GM12878 (cell line): Measurements from ENCODE around the gene BIN1. TPM values are rescaled to one million over a fixed set of nuclear protein-coding genes. Genes with fewer than 3 reads are reported as not detected.

Experiments
- ATAC-seq: fragments of 200-7000 bp; cut with Tn5 transposase; 3 replicates; pipeline ENCODE4 v1.9.1; 2020; ENCODE audit warnings: mild to moderate bottlenecking, moderate library complexity
- BruUV-seq: library from RNA; stranded (reverse); fragments of 400-500 nt; replicated peaks from 2 replicates; lab custom pipeline; 2021; lab: Mats Ljungman, UMichigan
- CTCF ChIA-PET: fragments of 300-600 bp; sonication (Branson Sonifier 250); formaldehyde crosslinking; extraction: SDS; loops from one replicate; lab custom pipeline; 2021; ENCODE audit warnings: inconsistent platforms; lab: Yijun Ruan, JAX
- POLR2A ChIA-PET: fragments of 350-600 bp; formaldehyde crosslinking; extraction: SDS; loops from one replicate; lab custom pipeline; 2021; ENCODE audit warnings: inconsistent platforms; lab: Charles Lee
- RAD21 ChIA-PET: fragments of 300-600 bp; sonication (Branson Sonifier 250); formaldehyde crosslinking; loops from one replicate; lab custom pipeline; 2023; ENCODE audit warnings: antibody characterized with exemption; ENCODE audit not compliant: unreplicated experiment; lab: Charles Lee
- SMC1A ChIA-PET: fragments of 300-600 bp; sonication (Branson Sonifier 250); formaldehyde crosslinking; loops from one replicate; lab custom pipeline; 2023; ENCODE audit not compliant: unreplicated experiment, uncharacterized antibody; lab: Charles Lee
- DNase-seq: peaks from one replicate; pipeline ENCODE4 v3.0.0-alpha.2; 2011; ENCODE audit warnings: low read depth, low spot score
- FAIRE-seq: peaks from 3 replicates; lab custom pipeline; 2011; peaks lifted over from hg19 to GRCh38; lab: Jason Lieb, UNC
- H2AFZ ChIP-seq: 2 replicates; pipeline ENCODE4 v1.6.0; 2011; ENCODE audit warnings: low read depth, low read length, control low read depth; ENCODE audit not compliant: control insufficient read depth
- H3K27ac ChIP-seq: 2 replicates; pipeline ENCODE4 v1.5.1; 2011; ENCODE audit warnings: control low read depth; ENCODE audit not compliant: control insufficient read depth, insufficient read depth
- H3K27me3 ChIP-seq, 2 experiments: replicated peaks in 1 of 2; 2 replicates each; pipeline versions ENCODE4 v1.6.0 to v1.6.1; 2011; ENCODE audit warnings: low read length in 1 of 2; ENCODE audit not compliant: control insufficient read depth in 2 of 2, insufficient read depth in 2 of 2
- H3K36me3 ChIP-seq, 2 experiments: 2 replicates each; pipeline ENCODE4 v1.5.1; 2011; ENCODE audit warnings: low read length in 1 of 2; ENCODE audit not compliant: control insufficient read depth in 2 of 2, insufficient read depth in 2 of 2
- H3K4me1 ChIP-seq: 2 replicates; pipeline ENCODE4 v1.6.1; 2011; ENCODE audit warnings: mild to moderate bottlenecking, low read length, moderate library complexity, mixed read lengths; ENCODE audit not compliant: control insufficient read depth, insufficient read depth
- H3K4me2 ChIP-seq: 2 replicates; pipeline ENCODE4 v1.6.0; 2011; ENCODE audit warnings: control low read depth; ENCODE audit not compliant: control insufficient read depth, insufficient read depth
- H3K4me3 ChIP-seq: fragments of 200-600 bp; sonication (generic); 2 replicates; pipeline ENCODE4 v1.5.1; 2016
- H3K79me2 ChIP-seq: 2 replicates; pipeline ENCODE4 v1.6.0; 2011; ENCODE audit warnings: low read length; ENCODE audit not compliant: control insufficient read depth, insufficient read depth
- H3K9ac ChIP-seq: 2 replicates; pipeline ENCODE4 v1.8.0; 2011; ENCODE audit warnings: low read length, control low read depth, mixed read lengths; ENCODE audit not compliant: control insufficient read depth, insufficient read depth
- H3K9me3 ChIP-seq: replicated peaks from 3 replicates; pipeline ENCODE4 v1.5.1; 2011; ENCODE audit warnings: mild to moderate bottlenecking, low read length; ENCODE audit not compliant: control insufficient read depth, insufficient read depth
- H4K20me1 ChIP-seq: 2 replicates; pipeline ENCODE4 v1.6.0; 2011; ENCODE audit not compliant: control insufficient read depth, insufficient read depth
- BCL11A ChIP-seq: IDR thresholded peaks from 2 replicates; pipeline ENCODE4 v1.6.1; 2011; ENCODE audit warnings: low read depth, low read length
- CHD2 ChIP-seq: IDR thresholded peaks from 2 replicates; pipeline ENCODE4 v1.6.1; 2011; ENCODE audit warnings: low read depth, low read length, improper control_type of control experiment, borderline replicate concordance
- CREM ChIP-seq: IDR thresholded peaks from 2 replicates; pipeline ENCODE4 v1.6.1; 2014; ENCODE audit warnings: antibody characterized with exemption, low read depth
- IKZF2 ChIP-seq, 2 experiments: fragments of 450-650 bp; IDR thresholded peaks; 2 replicates each; pipeline ENCODE4 v1.6.1; 2017; ENCODE audit warnings: mild to moderate bottlenecking in 2 of 2, moderate library complexity in 2 of 2
- NFXL1 ChIP-seq: fragments of 450-650 bp; IDR thresholded peaks from 2 replicates; pipeline ENCODE4 v1.6.1; 2017; ENCODE audit warnings: antibody characterized with exemption, mild to moderate bottlenecking, borderline replicate concordance
- NR2C1 ChIP-seq: fragments of 450-650 bp; IDR thresholded peaks from 2 replicates; pipeline ENCODE4 v1.6.1; 2017; ENCODE audit warnings: antibody characterized with exemption, mild to moderate bottlenecking, moderate library complexity
- NR2C2 ChIP-seq: IDR thresholded peaks from 2 replicates; pipeline ENCODE4 v1.6.1; 2011; ENCODE audit warnings: borderline replicate concordance, low read depth; ENCODE audit not compliant: control insufficient read depth, insufficient read length
- RFX5 ChIP-seq: IDR thresholded peaks from 2 replicates; pipeline ENCODE4 v1.6.1; 2011; ENCODE audit warnings: low read depth, low read length, improper control_type of control experiment
- SUZ12 ChIP-seq: fragments of 200-600 bp; sonication (generic); IDR thresholded peaks from one replicate; pipeline ENCODE4 v1.6.1; 2018; ENCODE audit warnings: antibody characterized with exemption, mild to moderate bottlenecking; ENCODE audit not compliant: unreplicated experiment
- ZZZ3 ChIP-seq: IDR thresholded peaks from 2 replicates; pipeline ENCODE4 v1.6.1; 2011; ENCODE audit warnings: low read depth; ENCODE audit not compliant: control insufficient read depth, insufficient read length
- WGBS: methylation state at CpG from one replicate; pipeline ENCODE4 v1.1.6; 2016; ENCODE audit warnings: low lambda C conversion rate; ENCODE audit not compliant: insufficient replicate concordance, insufficient coverage; ENCODE audit errors: missing lambda C conversion rate; 5-methylcytosine and 5-hydroxymethylcytosine counted together
- in situ Hi-C: fragments of 300-500 bp; cut with MboI; formaldehyde crosslinking; loops from 9 replicates; pipeline ENCODE4 v1.14.3; 2018; ENCODE audit warnings: mixed read lengths
- intact Hi-C: fragments of 100-400 bp; cut with micrococcal nuclease; formaldehyde crosslinking; loops from one replicate; pipeline ENCODE4 v1.14.2; 2022; ENCODE audit not compliant: unreplicated experiment
- polyA plus RNA-seq, 11 experiments: library from polyadenylated mRNA; depleted of rRNA in 4 of 11; unstranded in 6 of 11; stranded (reverse) in 5 of 11; fragments of >200 nt; fragmentation: Nextera tagmentation in 4 of 11; fragmentation: Illumina TruSeq in 1 of 11; extraction: Ambion mirVana in 4 of 11; extraction: Trizol in 1 of 11; gene quantifications; 1 replicate in 1 of 11; 2 replicates in 10 of 11; pipeline versions ENCODE4 v1.2.1 to v1.2.3, GENCODE V29; 2011 to 2016; ENCODE audit warnings: inconsistent platforms in 2 of 11, missing spikeins in 2 of 11, low read depth in 1 of 11
- total RNA-seq, 4 experiments: library from RNA; depleted of rRNA in 3 of 4; stranded (reverse); fragments of >200 nt in 3 of 4; fragmentation: Illumina TruSeq in 1 of 4; extraction: Trizol in 1 of 4; gene quantifications; 2 replicates each; pipeline versions ENCODE4 v1.2.1 to v1.2.3, GENCODE V29; 2013 to 2021
- TF ChIP-seq, protein P1 (sequence below): fragments of 450-650 bp; IDR thresholded peaks from 2 replicates; pipeline ENCODE4 v1.6.1; 2017; ENCODE audit warnings: antibody characterized with exemption, mild to moderate bottlenecking, moderate library complexity
- TF ChIP-seq, protein P2 (sequence below): IDR thresholded peaks from 2 replicates; pipeline ENCODE4 v1.6.1; 2012; ENCODE audit warnings: improper control_type of control experiment, low read depth, low read length; ENCODE audit not compliant: insufficient replicate concordance
- TF ChIP-seq, protein P3 (sequence below): fragments of 450-650 bp; IDR thresholded peaks from 2 replicates; pipeline ENCODE4 v1.6.1; 2017; ENCODE audit warnings: mild to moderate bottlenecking, low read depth, inconsistent platforms; ENCODE audit not compliant: poor library complexity, severe bottlenecking

BIN1 gene
- total and polyA plus RNA-seq, 10 of the 15 experiments (the other 5 are each of a cell fraction or from before 2014, with no cell fraction given) = 0.32 to 21.3 (median 11.2) TPM

DNA sequence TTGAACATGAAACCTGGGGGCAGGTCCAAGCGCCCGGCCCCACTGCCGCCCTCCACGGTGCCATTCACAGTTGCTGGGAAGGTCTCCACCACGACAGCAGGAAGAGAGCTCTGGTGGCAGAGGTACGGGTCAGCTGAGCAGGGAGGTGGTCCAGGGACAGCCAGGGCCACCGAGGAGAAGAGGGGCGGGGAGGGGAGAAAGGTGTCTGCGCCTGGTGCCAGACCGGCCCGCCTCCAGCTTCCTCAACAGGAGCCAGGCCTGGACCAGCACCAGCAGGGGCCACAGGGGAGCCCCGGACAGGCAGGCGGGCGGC is 56.2 kb downstream of the BIN1 start:
- Histone ChIP-seq H3K79me2 (no peaks in the 10 kb centered on the region), H4K20me1 (no peaks in the 10 kb centered on the region), H3K36me3 (no peaks in the 10 kb centered on the region), H3K4me1 (no peaks in the 10 kb centered on the region), H2AFZ (no peak overlapping the region), H3K4me2 (no peak overlapping the region), H3K9me3 (no peaks in the 10 kb centered on the region; the same call in 2 of the 3 replicates), H3K4me3 (no peak overlapping the region), H3K27ac (no peak overlapping the region), H3K9ac (no peak overlapping the region), H3K27me3 (no peaks in the 10 kb centered on the region)
- no peak for FAIRE-seq
- no peak for ATAC-seq
- in situ Hi-C loops (no loop called here), intact Hi-C loops (loop anchor here (2.0 to 10.0 kb wide), 2 partner anchors 78 to 166 kb away; no protein-coding TSS in a partner anchor)
- ChIA-PET CTCF (interaction anchor here (0.7 to 2.9 kb wide), 9 partner anchors 11 to 429 kb away, joined by 3 to 21 read pairs (median 3); no protein-coding TSS in a partner anchor), POLR2A (no interaction called here), RAD21 (interaction anchor here (0.8 to 1.6 kb wide), 3 partner anchors 49 to 522 kb away, joined by 3 to 4 read pairs (median 3); no protein-coding TSS in a partner anchor), SMC1A (no interaction called here)
- DNase-seq = no peak
- 50% methylated on average over 14 of the region's 14 CpGs for WGBS
- no TSS peak for BruUV-seq
- TF ChIP-seq IKZF2 (IDR thresholded peaks at IDR 0.05) (no peak), NR2C1 (no peak), NFXL1 (no peak), NR2C2 (no peak), SUZ12 (no peak), RFX5 (no peak), CREM (no peak), CHD2 (no peak), ZZZ3 (no peak), BCL11A (no peak)
- TF ChIP-seq, protein P1, sequence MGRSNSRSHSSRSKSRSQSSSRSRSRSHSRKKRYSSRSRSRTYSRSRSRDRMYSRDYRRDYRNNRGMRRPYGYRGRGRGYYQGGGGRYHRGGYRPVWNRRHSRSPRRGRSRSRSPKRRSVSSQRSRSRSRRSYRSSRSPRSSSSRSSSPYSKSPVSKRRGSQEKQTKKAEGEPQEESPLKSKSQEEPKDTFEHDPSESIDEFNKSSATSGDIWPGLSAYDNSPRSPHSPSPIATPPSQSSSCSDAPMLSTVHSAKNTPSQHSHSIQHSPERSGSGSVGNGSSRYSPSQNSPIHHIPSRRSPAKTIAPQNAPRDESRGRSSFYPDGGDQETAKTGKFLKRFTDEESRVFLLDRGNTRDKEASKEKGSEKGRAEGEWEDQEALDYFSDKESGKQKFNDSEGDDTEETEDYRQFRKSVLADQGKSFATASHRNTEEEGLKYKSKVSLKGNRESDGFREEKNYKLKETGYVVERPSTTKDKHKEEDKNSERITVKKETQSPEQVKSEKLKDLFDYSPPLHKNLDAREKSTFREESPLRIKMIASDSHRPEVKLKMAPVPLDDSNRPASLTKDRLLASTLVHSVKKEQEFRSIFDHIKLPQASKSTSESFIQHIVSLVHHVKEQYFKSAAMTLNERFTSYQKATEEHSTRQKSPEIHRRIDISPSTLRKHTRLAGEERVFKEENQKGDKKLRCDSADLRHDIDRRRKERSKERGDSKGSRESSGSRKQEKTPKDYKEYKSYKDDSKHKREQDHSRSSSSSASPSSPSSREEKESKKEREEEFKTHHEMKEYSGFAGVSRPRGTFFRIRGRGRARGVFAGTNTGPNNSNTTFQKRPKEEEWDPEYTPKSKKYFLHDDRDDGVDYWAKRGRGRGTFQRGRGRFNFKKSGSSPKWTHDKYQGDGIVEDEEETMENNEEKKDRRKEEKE = no peak
- TF ChIP-seq, protein P2, sequence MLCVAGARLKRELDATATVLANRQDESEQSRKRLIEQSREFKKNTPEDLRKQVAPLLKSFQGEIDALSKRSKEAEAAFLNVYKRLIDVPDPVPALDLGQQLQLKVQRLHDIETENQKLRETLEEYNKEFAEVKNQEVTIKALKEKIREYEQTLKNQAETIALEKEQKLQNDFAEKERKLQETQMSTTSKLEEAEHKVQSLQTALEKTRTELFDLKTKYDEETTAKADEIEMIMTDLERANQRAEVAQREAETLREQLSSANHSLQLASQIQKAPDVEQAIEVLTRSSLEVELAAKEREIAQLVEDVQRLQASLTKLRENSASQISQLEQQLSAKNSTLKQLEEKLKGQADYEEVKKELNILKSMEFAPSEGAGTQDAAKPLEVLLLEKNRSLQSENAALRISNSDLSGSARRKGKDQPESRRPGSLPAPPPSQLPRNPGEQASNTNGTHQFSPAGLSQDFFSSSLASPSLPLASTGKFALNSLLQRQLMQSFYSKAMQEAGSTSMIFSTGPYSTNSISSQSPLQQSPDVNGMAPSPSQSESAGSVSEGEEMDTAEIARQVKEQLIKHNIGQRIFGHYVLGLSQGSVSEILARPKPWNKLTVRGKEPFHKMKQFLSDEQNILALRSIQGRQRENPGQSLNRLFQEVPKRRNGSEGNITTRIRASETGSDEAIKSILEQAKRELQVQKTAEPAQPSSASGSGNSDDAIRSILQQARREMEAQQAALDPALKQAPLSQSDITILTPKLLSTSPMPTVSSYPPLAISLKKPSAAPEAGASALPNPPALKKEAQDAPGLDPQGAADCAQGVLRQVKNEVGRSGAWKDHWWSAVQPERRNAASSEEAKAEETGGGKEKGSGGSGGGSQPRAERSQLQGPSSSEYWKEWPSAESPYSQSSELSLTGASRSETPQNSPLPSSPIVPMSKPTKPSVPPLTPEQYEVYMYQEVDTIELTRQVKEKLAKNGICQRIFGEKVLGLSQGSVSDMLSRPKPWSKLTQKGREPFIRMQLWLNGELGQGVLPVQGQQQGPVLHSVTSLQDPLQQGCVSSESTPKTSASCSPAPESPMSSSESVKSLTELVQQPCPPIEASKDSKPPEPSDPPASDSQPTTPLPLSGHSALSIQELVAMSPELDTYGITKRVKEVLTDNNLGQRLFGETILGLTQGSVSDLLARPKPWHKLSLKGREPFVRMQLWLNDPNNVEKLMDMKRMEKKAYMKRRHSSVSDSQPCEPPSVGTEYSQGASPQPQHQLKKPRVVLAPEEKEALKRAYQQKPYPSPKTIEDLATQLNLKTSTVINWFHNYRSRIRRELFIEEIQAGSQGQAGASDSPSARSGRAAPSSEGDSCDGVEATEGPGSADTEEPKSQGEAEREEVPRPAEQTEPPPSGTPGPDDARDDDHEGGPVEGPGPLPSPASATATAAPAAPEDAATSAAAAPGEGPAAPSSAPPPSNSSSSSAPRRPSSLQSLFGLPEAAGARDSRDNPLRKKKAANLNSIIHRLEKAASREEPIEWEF = no peak
- TF ChIP-seq, protein P3, sequence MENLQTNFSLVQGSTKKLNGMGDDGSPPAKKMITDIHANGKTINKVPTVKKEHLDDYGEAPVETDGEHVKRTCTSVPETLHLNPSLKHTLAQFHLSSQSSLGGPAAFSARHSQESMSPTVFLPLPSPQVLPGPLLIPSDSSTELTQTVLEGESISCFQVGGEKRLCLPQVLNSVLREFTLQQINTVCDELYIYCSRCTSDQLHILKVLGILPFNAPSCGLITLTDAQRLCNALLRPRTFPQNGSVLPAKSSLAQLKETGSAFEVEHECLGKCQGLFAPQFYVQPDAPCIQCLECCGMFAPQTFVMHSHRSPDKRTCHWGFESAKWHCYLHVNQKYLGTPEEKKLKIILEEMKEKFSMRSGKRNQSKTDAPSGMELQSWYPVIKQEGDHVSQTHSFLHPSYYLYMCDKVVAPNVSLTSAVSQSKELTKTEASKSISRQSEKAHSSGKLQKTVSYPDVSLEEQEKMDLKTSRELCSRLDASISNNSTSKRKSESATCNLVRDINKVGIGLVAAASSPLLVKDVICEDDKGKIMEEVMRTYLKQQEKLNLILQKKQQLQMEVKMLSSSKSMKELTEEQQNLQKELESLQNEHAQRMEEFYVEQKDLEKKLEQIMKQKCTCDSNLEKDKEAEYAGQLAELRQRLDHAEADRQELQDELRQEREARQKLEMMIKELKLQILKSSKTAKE = no peak
